WTC11 (cell line): Measurements from ENCODE around the gene WWOX. TPM values are rescaled to one million over a fixed set of nuclear protein-coding genes. Genes with fewer than 3 reads are reported as not detected.

Experiments
- ATAC-seq: fragments of 200-7000 bp; cut with Tn5 transposase; 2 replicates; pipeline ENCODE4 v1.10.0; 2021; ENCODE audit warnings: mild to moderate bottlenecking, moderate library complexity
- CTCF ChIA-PET: fragments of 300-600 bp; sonication (Branson Sonifier 250); formaldehyde crosslinking; loops from one replicate; lab custom pipeline; 2021; ENCODE audit warnings: antibody characterized with exemption; lab: Charles Lee
- POLR2A ChIA-PET: fragments of 350-600 bp; sonication (Branson Sonifier 250); formaldehyde crosslinking; loops from one replicate; lab custom pipeline; 2021; ENCODE audit warnings: antibody characterized with exemption; lab: Charles Lee
- DNase-seq: peaks from one replicate; pipeline ENCODE4 v3.0.0; 2021; ENCODE audit warnings: low spot score
- H3K27ac Mint-ChIP-seq: 2 replicates; pipeline ENCODE4 v1.8.0; 2021; ENCODE audit warnings: mixed read lengths
- H3K27me3 Mint-ChIP-seq: 2 replicates; pipeline ENCODE4 v1.8.0; 2021; ENCODE audit warnings: low read depth, mild to moderate bottlenecking, moderate library complexity, mixed read lengths
- H3K36me3 Mint-ChIP-seq: 2 replicates; pipeline ENCODE4 v1.8.0; 2021; ENCODE audit warnings: mixed read lengths
- H3K4me1 Mint-ChIP-seq: 2 replicates; pipeline ENCODE4 v1.8.0; 2022; ENCODE audit warnings: mixed read lengths
- H3K4me3 Mint-ChIP-seq: 2 replicates; pipeline ENCODE4 v1.8.0; 2021; ENCODE audit warnings: mild to moderate bottlenecking, moderate library complexity, mixed read lengths
- H3K9me3 Mint-ChIP-seq: 2 replicates; pipeline ENCODE4 v1.8.0; 2021; ENCODE audit warnings: mixed read lengths
- ARID4B ChIP-seq: sonication (generic); formaldehyde crosslinking; IDR thresholded peaks from 2 replicates; pipeline ENCODE4 v1.8.0; 2023; ENCODE audit warnings: missing genetic modification reagents, mild to moderate bottlenecking, borderline replicate concordance
- ATF6 ChIP-seq: sonication (generic); formaldehyde crosslinking; IDR thresholded peaks from 2 replicates; pipeline ENCODE4 v1.8.1; 2023; ENCODE audit warnings: mild to moderate bottlenecking, missing genetic modification reagents
- CREB1 ChIP-seq: sonication (generic); formaldehyde crosslinking; IDR thresholded peaks from 2 replicates; pipeline ENCODE4 v1.8.0; 2023; ENCODE audit warnings: mild to moderate bottlenecking, missing genetic modification reagents
- CTCF ChIP-seq: fragments of 200-600 bp; IDR thresholded peaks from 2 replicates; pipeline ENCODE4 v1.8.0; 2022; ENCODE audit warnings: antibody characterized with exemption
- EMX1 ChIP-seq: fragments of 250-450 bp; sonication (Bioruptor Pico); IDR thresholded peaks from 2 replicates; pipeline ENCODE4 v1.8.0; 2021; ENCODE audit warnings: mild to moderate bottlenecking
- NR3C1 ChIP-seq: sonication (generic); formaldehyde crosslinking; conservative IDR thresholded peaks from 2 replicates; pipeline ENCODE4 v1.8.1; 2023; ENCODE audit warnings: low read depth, mild to moderate bottlenecking, missing genetic modification reagents
- OVOL2 ChIP-seq: fragments of 250-450 bp; sonication (Bioruptor Pico); IDR thresholded peaks from 2 replicates; pipeline ENCODE4 v1.9.0; 2021; ENCODE audit warnings: mild to moderate bottlenecking, borderline replicate concordance
- SMAD4 ChIP-seq: sonication (generic); formaldehyde crosslinking; IDR thresholded peaks from 2 replicates; pipeline ENCODE4 v1.8.0; 2022; ENCODE audit warnings: mild to moderate bottlenecking, missing genetic modification reagents
- TEAD4 ChIP-seq: sonication (generic); formaldehyde crosslinking; IDR thresholded peaks from 2 replicates; pipeline ENCODE4 v1.8.0; 2022; ENCODE audit warnings: mild to moderate bottlenecking, missing genetic modification reagents
- TP53 ChIP-seq: sonication (generic); formaldehyde crosslinking; IDR thresholded peaks from 2 replicates; pipeline ENCODE4 v1.8.1; 2023; ENCODE audit warnings: mild to moderate bottlenecking, missing genetic modification reagents
- USF1 ChIP-seq: sonication (generic); formaldehyde crosslinking; IDR thresholded peaks from 2 replicates; pipeline ENCODE4 v1.8.0; 2022; ENCODE audit warnings: mild to moderate bottlenecking, missing genetic modification reagents
- ZNF396 ChIP-seq: fragments of 250-450 bp; sonication (Bioruptor Pico); IDR thresholded peaks from 2 replicates; pipeline ENCODE4 v1.8.0; 2021; ENCODE audit warnings: mild to moderate bottlenecking, moderate library complexity, borderline replicate concordance
- ZNF671 ChIP-seq: fragments of 250-450 bp; sonication (Bioruptor Pico); IDR thresholded peaks from 2 replicates; pipeline ENCODE4 v1.8.0; 2021; ENCODE audit warnings: mild to moderate bottlenecking
- total RNA-seq: library from RNA; stranded (reverse); gene quantifications from 3 replicates; pipeline ENCODE4 v1.2.3, GENCODE V29; 2021

Gene WWOX
- total RNA-seq, 1 experiment from 2014 or later: 15.7 TPM

DNA sequence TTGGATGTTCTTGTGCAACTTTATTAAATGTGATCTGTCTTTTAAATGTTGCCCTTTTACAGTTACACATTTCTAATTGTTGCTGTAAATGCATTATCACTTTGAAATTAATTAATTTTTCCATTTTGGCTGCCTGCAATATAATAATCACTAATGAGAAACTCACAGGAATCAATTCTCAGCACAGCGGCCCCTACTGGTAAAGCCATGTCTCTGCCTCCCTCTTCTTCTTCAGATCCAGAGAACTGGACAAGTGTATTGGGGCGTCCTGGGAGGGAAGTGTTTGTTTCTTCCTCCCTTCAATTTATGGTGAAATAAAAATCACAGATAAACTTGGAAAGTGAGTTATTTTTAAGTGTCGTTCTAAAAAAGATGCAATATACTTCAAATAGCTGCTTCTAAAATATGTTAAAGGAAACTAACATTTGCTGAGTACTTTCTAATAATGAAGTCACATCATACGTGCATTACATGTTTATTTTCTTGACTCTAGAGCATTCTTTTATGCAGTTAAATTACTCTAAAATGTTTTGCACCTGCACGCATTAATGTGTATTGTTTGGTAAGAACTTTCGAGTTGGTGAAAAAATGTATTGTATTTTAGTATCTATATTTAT lies 338.0 kb downstream of the WWOX start:
- Mint-ChIP-seq H3K9me3 (no peaks in the 10 kb centered on the region), H3K36me3 (no peaks in the 10 kb centered on the region), H3K4me3 (no peak overlapping the region), H3K27ac (no peak overlapping the region), H3K4me1 (no peaks in the 10 kb centered on the region), H3K27me3 (no peaks in the 10 kb centered on the region)
- DNase-seq: peak; percentile 47
- TF ChIP-seq NR3C1 (no peak), CTCF (peak; percentile 68)
- ATAC-seq: no peak
- POLR2A ChIA-PET: no interaction called here
- CTCF ChIA-PET: interaction anchor here (1.0 to 1.2 kb wide), 3 partner anchors 11 to 184 kb away, joined by 3 read pairs; no protein-coding TSS in a partner anchor

GRCh38 chr16:78438219-78438618 lies 338.8 kb downstream of the WWOX start:
- Mint-ChIP-seq H3K4me1 (no peaks in the 10 kb centered on the region; the same call in 1 of the 2 replicates), H3K27me3 (no peaks in the 10 kb centered on the region), H3K9me3 (no peaks in the 10 kb centered on the region), H3K27ac (no peak overlapping the region), H3K4me3 (no peak overlapping the region), H3K36me3 (no peaks in the 10 kb centered on the region)
- ChIA-PET CTCF (no interaction called here), POLR2A (no interaction called here)
- ATAC-seq (no peak), DNase-seq (no peak)
- TF ChIP-seq TEAD4 (no peak), ATF6 (CRISPR knock-in tag) (no peak)

GRCh38 chr16:78438632-78439031 lies 339.2 kb downstream of the WWOX start:
- Mint-ChIP-seq H3K27ac (no peak overlapping the region), H3K27me3 (no peaks in the 10 kb centered on the region), H3K4me1 (no peaks in the 10 kb centered on the region; the same call in 1 of the 2 replicates), H3K9me3 (no peaks in the 10 kb centered on the region), H3K36me3 (no peaks in the 10 kb centered on the region), H3K4me3 (no peak overlapping the region)
- no peak for DNase-seq
- ChIA-PET POLR2A (no interaction called here), CTCF (interaction anchor here (0.6 kb wide), 1 partner anchor 362 kb away, joined by 3 read pairs; no protein-coding TSS in a partner anchor)
- ATAC-seq: no peak
- no peak for TF ChIP-seq ZNF396 (CRISPR knock-in tag)
- TF ChIP-seq ZNF671: no peak
- no peak for TF ChIP-seq ARID4B (CRISPR knock-in tag)
- no peak for TF ChIP-seq USF1 (CRISPR knock-in tag)
- no peak for TF ChIP-seq OVOL2 (CRISPR knock-in tag)
- TF ChIP-seq EMX1 (CRISPR knock-in tag): no peak
- TF ChIP-seq SMAD4 (CRISPR knock-in tag): no peak
- no peak for TF ChIP-seq CREB1 (CRISPR knock-in tag)
- no peak for TF ChIP-seq TP53 (CRISPR knock-in tag)
- no peak for TF ChIP-seq NR3C1
- TF ChIP-seq, all 79 proteins: peak for 0
